ENCODE measurements around the gene GOLGA8Q.
"Not testable (repeated sequence)": the region's sequence is repeated elsewhere in the genome, so short reads cannot be mapped to it uniquely, and the experiment has no call there.

The GOLGA8Q gene

GRCh38 chr15:30551750-30552149 lies at the start of gene GOLGA8Q:
GOLGA8Q (plus strand) TSS chr15:30552050; CDS start chr15:30552078, 28 bp downstream.
- not testable (repeated sequence) for DNase-seq

- not testable (repeated sequence) for DNase-seq
Measured at GRCh38 chr15:30502904-30503781, 48.7 kb upstream of the GOLGA8Q start.

- not testable (repeated sequence) for DNase-seq
Measured at GRCh38 chr15:30504162-30504843, 47.5 kb upstream of the GOLGA8Q start.

GRCh38 chr15:30514545-30514944 lies 37.3 kb upstream of the GOLGA8Q start:
- DNase-seq, result not testable (repeated sequence)

- not testable (repeated sequence) for DNase-seq
Measured at GRCh38 chr15:30523453-30524243, 28.2 kb upstream of the GOLGA8Q start.

- not testable (repeated sequence) for DNase-seq
Measured at GRCh38 chr15:30525912-30526311, 25.9 kb upstream of the GOLGA8Q start.

- DNase-seq, result not testable (repeated sequence)
Measured at GRCh38 chr15:30529049-30529448, 22.8 kb upstream of the GOLGA8Q start.

GRCh38 chr15:30566949-30567348 lies 15.1 kb downstream of the GOLGA8Q start:
- not testable (repeated sequence) for DNase-seq

GRCh38 chr15:30573012-30573491 lies 21.2 kb downstream of the GOLGA8Q start:
- not testable (repeated sequence) for DNase-seq

GRCh38 chr15:30579394-30579970 lies 27.6 kb downstream of the GOLGA8Q start:
- not testable (repeated sequence) for DNase-seq

GRCh38 chr15:30580716-30581115 lies 28.9 kb downstream of the GOLGA8Q start:
- DNase-seq, result not testable (repeated sequence)

- DNase-seq, result not testable (repeated sequence)
Measured at GRCh38 chr15:30598953-30599352, 47.1 kb downstream of the GOLGA8Q start.

GRCh38 chr15:30603796-30604195 lies 51.9 kb downstream of the GOLGA8Q start, which contains the start of gene GOLGA8H:
GOLGA8H (plus strand) TSS chr15:30604028; CDS start chr15:30604126, 98 bp downstream.
- DNase-seq, result not testable (repeated sequence)

All from NCI-H446 (cell line).